ENCODE data around the gene ZDHHC11B.
"Not testable (repeated sequence)": the region's sequence is repeated elsewhere in the genome, so short reads cannot be mapped to it uniquely, and the experiment has no call there.

GRCh38 chr5:680836-681235 lies 103.7 kb downstream of the ZDHHC11B start:
- not testable (repeated sequence) for TF ChIP-seq CTCF (IDR thresholded peaks at IDR 0.05; ENCODE audit: low read depth, low read length, poor library complexity, severe bottlenecking); EZH2phosphoT487 (IDR thresholded peaks at IDR 0.05; ENCODE audit: borderline replicate concordance, low read length)

Measured in DOHH2 (cell line).